ENCODE results near the gene UPF1.

DNA sequence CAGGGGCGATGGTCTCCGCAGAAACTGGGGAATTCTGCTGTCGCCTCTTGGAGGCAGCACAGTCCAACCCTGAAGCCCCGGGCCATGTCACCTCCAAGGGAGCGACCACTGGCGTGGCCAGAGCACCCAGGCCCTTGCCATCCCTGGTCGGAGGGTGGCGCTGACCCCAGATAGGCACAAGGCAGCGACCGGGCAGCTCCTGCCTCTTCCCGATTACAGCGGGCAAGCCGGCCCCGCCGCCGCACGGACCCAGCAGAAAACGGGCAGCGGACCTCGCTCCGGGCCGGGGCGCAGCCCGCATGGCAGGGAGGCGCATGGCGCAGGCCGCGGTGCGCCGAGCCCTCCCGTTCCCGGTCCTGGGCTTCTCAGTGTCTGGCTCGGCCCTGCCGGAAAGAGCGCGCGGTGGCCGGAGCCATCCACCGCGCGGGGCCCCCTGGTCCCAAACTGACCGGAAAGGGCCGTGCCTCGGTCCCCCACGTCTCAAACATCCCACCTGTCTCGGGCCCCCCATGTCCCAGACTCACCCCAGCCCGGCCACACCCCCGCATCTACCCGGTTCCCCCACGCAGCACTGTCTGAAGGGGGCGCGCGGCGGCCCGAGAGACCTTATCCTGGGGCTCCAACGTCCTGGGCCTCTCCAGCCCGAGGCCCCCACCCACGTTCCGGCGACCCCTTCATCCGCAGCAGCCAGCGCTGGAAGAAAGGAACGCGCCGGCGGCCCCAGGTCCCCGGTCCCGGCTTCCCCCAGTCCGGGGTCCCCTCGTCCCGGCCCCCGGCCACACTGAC is 63.5 kb downstream of the UPF1 start:
- TF ChIP-seq, protein P1, sequence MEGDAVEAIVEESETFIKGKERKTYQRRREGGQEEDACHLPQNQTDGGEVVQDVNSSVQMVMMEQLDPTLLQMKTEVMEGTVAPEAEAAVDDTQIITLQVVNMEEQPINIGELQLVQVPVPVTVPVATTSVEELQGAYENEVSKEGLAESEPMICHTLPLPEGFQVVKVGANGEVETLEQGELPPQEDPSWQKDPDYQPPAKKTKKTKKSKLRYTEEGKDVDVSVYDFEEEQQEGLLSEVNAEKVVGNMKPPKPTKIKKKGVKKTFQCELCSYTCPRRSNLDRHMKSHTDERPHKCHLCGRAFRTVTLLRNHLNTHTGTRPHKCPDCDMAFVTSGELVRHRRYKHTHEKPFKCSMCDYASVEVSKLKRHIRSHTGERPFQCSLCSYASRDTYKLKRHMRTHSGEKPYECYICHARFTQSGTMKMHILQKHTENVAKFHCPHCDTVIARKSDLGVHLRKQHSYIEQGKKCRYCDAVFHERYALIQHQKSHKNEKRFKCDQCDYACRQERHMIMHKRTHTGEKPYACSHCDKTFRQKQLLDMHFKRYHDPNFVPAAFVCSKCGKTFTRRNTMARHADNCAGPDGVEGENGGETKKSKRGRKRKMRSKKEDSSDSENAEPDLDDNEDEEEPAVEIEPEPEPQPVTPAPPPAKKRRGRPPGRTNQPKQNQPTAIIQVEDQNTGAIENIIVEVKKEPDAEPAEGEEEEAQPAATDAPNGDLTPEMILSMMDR (IDR thresholded peaks at IDR 0.05; ENCODE audit: insufficient read depth, low read length, poor library complexity, severe bottlenecking), result no peak
- TF ChIP-seq EZH2phosphoT487 (conservative IDR thresholded peaks at IDR 0.05; ENCODE audit: low read length), result no peak
